ACHN (cell line): ENCODE data around the gene DBH.

Source experiments
- DNase-seq: peaks from one replicate; pipeline ENCODE4 v3.0.0-alpha.2; 2015
- in situ Hi-C: cut with HindIII; loops from 2 replicates; pipeline ENCODE4 v1.10.0; 2017; ENCODE audit warnings: low sequenced_read_pairs, low pct_ligation_motif_present, low pct_unique_long_range_greater_than_20kb

DBH gene

DNA sequence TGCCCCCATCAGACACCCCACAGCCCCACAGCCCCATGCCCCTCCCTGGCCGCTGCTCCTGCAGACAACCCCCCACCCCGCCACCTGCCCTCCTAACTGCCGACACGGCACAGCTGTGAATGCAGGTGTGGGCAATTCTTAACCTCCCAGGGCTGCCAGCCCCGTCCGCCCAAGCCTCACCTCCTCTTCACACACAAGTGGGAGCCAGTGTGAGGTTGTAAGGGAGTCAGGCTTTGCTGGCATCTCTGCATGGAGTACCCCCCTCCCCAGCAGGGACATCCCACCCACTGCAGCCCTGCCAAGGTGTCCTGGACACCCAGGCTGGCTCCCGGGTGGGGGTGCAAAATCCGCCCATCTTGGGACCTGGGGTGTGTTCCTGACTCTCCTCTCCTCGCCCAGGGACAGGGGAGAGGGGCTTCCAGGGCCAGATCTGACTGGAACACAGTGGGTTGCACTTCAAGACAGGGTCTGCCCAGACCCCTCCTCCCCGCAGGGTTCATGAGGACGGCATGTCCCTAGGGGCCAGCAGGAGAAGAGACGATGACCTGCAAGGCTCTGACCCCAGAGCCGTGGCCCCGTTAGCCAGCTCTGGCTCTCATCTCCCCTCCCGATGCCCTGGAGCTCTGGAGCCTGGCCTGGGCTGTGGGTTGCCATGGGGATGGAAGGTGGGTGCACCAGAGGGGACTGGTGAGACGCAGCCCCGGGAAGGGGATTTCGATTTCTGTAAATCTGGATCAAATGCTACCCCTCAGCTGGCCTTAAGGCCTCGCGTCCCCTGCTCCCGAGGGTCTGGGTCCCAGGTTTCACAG, 67.6 kb downstream of the DBH start:
- no peak for DNase-seq
- in situ Hi-C loops: no loop called here

DNA sequence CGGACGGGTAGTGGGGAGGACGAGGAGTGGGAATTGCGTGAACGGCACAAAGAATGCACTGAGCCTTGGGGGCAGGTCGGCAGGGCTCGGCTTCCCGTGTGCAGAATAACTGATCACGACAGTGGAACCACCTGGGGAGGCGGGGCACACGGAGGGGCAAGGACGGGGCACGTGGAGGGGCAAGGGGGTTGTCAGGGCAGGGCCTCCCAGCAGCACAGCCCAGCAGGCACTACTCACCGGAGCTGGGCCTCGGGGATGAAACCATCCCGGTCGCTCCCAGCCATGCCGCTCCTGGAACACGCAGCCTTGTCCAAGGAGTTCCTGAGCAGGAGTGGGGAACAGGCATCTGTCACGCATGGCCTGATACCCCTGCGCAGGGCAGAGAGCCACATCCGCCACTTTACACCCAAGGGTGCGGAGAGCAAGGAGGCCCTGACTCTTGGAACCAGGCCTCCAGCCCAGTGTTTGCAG, 68.6 kb downstream of the DBH start:
- DNase-seq: no peak
- in situ Hi-C loops: no loop called here

DNA sequence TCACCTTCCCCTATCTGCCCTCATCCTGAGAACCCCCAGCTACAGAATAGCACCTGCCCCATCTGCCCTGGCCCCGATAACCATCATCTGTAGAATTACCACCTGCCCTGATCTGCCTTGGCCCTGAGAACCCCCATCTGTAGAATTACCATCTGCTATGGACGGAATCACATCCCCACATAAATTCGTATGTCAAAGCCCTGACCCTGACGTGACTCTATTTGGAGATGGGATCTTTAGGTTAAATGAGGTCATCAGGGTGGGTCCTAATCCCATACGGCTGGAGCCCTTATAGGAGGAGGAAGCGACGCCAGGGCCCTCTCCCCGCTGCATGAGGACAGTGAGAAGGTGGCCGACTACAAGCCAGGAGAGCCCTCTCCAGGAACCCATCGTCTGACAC, 69.4 kb downstream of the DBH start:
- in situ Hi-C loops: no loop called here
- no peak for DNase-seq

DNA sequence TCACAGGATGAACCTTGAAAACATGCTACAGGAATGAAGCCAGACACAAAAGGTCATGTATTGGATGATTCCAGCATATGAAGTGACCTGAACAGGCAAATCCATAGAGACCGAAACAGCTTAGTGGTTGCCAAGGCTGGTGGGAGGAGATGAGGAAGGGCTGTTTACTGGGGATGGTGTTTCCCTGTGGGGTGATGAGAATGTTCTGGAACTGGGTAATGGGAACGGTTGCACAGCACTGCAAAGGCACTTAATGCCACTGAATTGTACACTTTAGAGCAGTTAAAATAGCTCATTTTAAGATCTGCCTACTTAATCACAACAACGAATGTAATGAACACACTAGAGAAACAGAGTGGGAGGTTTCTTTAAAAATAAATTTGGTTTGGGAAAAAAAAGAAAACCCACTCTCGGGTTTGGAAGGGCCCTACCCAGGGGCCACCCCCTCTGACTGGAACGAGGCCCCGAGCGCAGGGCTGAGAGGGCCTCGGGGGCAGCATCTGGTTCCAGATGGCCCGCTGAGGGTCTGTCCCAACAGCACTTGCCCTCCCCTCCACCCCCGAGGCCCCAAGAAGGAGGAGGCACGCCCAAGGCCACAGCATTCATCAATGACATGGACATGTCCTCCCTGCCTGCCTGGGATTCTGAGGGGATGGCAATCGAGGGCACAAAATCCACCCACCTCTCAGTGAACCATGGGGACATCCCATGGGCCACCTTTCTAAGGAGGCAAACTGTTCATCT, 70.3 kb downstream of the DBH start:
- DNase-seq: no peak
- in situ Hi-C loops: no loop called here

DNA sequence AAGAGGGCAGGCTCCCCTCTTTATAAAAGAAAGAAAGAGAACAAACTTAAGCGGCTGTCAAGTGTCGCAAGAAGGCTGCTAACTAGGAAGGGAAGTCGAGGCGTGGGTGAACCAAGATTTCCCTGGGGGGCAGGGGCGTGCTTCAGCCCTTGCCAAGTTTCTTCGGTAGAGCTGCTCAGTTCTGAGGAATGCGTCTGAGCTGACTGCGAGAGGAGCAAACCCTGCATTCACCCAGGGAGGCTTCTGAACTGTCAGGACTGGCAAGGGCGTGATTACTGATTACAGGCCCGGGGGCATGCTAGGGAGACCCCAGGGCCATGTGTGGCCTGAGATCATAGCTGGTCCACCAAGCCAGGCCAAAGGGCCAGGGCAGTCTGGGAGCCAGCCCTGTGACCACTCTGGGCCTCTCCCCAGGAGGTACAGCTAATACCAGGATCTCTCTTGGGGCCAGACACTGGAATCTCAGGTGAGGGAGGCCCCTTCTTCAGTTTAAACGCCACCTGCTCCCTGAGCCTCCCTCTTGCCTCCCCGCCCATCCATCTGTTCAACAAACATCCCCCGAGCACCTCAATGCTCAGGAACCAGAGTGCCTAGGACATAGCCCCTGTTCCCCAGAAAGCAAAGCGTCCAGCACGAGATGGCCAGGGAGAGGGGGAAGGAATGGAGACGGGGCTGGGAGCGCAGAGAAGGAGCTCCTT, 71.1 kb downstream of the DBH start:
- in situ Hi-C loops: no loop called here
- no peak for DNase-seq

DNA sequence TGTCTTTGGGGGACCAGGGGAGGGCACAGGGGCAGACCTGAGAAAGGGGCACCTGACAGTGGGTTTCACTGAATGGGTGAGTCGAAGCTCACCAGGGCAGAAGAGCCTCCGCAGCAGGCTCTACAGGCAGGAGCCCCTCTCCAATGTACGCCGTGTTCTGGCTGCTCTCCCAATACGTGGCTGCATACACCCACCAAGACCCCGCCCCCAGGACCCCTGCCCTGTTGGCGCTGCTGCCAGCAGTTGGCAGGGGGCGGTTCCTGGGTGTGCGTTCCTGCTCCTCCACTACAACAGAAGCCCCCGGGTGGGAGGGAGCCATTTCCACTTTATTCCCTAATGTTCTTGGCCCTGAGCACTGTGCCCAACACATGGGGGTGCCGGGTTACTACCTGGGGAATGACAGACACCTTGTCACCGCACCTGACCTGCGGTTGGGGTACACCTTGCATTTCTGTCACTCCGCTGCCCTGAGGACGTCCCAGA, 71.6 kb downstream of the DBH start:
- no peak for DNase-seq
- in situ Hi-C loops: no loop called here

DNA sequence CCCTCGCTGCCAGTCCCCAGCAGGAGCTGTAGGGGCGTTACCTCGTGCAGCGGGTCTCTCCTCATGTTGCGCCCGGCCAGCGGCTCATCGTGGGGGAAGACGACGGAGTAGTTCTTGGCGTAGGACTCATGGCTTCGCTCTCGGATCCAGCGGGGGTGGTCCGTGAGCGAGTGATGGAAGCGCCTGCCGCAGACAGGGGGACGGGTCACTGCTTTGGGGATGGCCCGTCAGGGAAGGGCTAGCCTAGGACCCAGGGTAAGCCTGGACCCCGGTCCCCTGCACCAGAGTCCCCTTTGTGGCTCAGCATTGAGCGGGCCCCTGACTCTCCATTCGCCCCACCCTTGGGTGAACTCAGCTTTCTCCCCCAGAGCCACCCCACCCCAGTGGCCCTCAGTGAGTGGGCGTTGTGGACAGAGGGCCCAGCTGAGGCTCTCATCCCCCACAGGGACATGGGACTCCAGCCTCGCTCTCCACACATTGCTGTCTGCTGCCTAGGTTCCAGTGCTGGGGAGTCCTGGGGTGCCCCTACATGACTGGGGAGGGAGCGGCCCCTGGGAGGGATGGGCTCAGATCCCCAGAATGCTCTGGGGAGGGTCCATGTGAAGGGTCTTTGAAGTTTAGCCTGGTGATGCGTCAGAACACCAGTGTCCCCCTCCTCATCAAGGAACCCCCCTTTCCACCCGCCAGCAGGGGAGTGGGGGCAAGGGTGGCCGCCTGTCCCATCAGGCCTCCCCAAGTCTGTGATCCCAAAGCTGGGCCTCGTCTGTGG, 72.3 kb downstream of the DBH start:
- in situ Hi-C loops: no loop called here
- DNase-seq: no peak
